Vagina (tissue), 2 donors: ENCODE measurements around the gene LAMB3. TPM values are rescaled to one million over a fixed set of nuclear protein-coding genes. Genes with fewer than 3 reads are reported as not detected.

Experiments used
- DNase-seq, 2 donors: peaks; one replicate each; pipeline ENCODE4 v3.0.0-alpha.2; 2017; ENCODE audit errors: extremely low spot score in 2 of 2
- H3K27ac ChIP-seq: fragments of 200-600 bp; sonication (generic); one replicate; pipeline ENCODE4 v1.5.1; 2019
- H3K27me3 ChIP-seq: fragments of 200-600 bp; sonication (generic); one replicate; pipeline ENCODE4 v1.5.1; 2019
- H3K36me3 ChIP-seq, 2 donors: fragments of 200-600 bp; sonication (generic); one replicate each; pipeline ENCODE4 v1.5.1; 2017 to 2019
- H3K4me1 ChIP-seq: fragments of 200-600 bp; sonication (generic); one replicate; pipeline ENCODE4 v1.5.1; 2019
- H3K4me3 ChIP-seq, 2 donors: fragments of 200-600 bp; sonication (generic); 1 replicate in 1 of 2; 2 replicates in 1 of 2; pipeline ENCODE4 v1.5.1; 2016 to 2019
- H3K9me3 ChIP-seq: fragments of 200-600 bp; sonication (generic); one replicate; pipeline ENCODE4 v1.5.1; 2019
- CTCF ChIP-seq, 3 experiments: fragments of 450-650 bp in 2 of 3; fragments of 200-600 bp in 1 of 3; sonication (generic) in 1 of 3; IDR thresholded peaks; one replicate each; pipeline ENCODE4 v1.5.1; 2017 to 2019; ENCODE audit warnings: antibody characterized with exemption in 3 of 3, mild to moderate bottlenecking in 2 of 3, moderate library complexity in 2 of 3
- POLR2A ChIP-seq, 2 donors: fragments of 450-650 bp; IDR thresholded peaks; one replicate each; pipeline ENCODE4 v1.6.1; 2017; ENCODE audit warnings: antibody characterized with exemption in 2 of 2, mild to moderate bottlenecking in 2 of 2, moderate library complexity in 2 of 2
- POLR2AphosphoS5 ChIP-seq, 2 donors: sonication (generic); formaldehyde crosslinking; IDR thresholded peaks; one replicate each; pipeline ENCODE4 v1.9.0; 2017; ENCODE audit warnings: antibody characterized with exemption in 2 of 2, mild to moderate bottlenecking in 2 of 2, low read depth in 1 of 2; ENCODE audit not compliant: insufficient read depth in 1 of 2
- intact Hi-C: fragments of 100-400 bp; cut with DNase I; formaldehyde crosslinking; loops from one replicate; pipeline ENCODE4 v1.15.1; 2023
- total RNA-seq: library from RNA; depleted of rRNA; stranded (reverse); fragments of >200 nt; gene quantifications from one replicate; pipeline ENCODE4 v1.2.3, GENCODE V29; 2016

The LAMB3 gene
- total RNA-seq, 1 donor from 2014 or later, result 68.8 TPM

GRCh38 chr1:209673631-209674417 is 21.6 kb upstream of the LAMB3 start:
- no peak for TF ChIP-seq POLR2AphosphoS5 (IDR thresholded peaks at IDR 0.05; ENCODE audit: insufficient read depth in 1 of 2, low read depth in 1 of 2)
- no peak for TF ChIP-seq CTCF (IDR thresholded peaks at IDR 0.05)
- TF ChIP-seq POLR2A (IDR thresholded peaks at IDR 0.05), result no peak
- Histone ChIP-seq H3K4me1 (peaks cover 36% of the 10 kb centered on the region), H3K9me3 (no peaks in the 10 kb centered on the region), H3K36me3 (no peaks in the 10 kb centered on the region), H3K27ac (no peak overlapping the region), H3K27me3 (no peaks in the 10 kb centered on the region), H3K4me3 (no peak overlapping the region)
- peak in 1 of 2 donors; percentile 87 for DNase-seq
- intact Hi-C loops, result no loop called here

GRCh38 chr1:209672705-209673630 is 20.7 kb upstream of the LAMB3 start:
- H3K9me3 ChIP-seq, result no peaks in the 10 kb centered on the region
- H3K27ac ChIP-seq, result no peak overlapping the region
- intact Hi-C loops, result no loop called here

GRCh38 chr1:209670441-209671082 is 18.3 kb upstream of the LAMB3 start:
- Histone ChIP-seq H3K36me3 (no peaks in the 10 kb centered on the region), H3K27ac (no peak overlapping the region), H3K27me3 (no peaks in the 10 kb centered on the region), H3K4me3 (no peak overlapping the region), H3K9me3 (no peaks in the 10 kb centered on the region), H3K4me1 (peaks cover 26% of the 10 kb centered on the region)
- DNase-seq, result peak in 1 of 2 donors; percentile 67
- intact Hi-C loops, result no loop called here
- TF ChIP-seq POLR2A (IDR thresholded peaks at IDR 0.05) (no peak), CTCF (IDR thresholded peaks at IDR 0.05) (no peak), POLR2AphosphoS5 (IDR thresholded peaks at IDR 0.05; ENCODE audit: insufficient read depth in 1 of 2, low read depth in 1 of 2) (no peak)

More at GRCh38 chr1:209672705-209673630, 20.7 kb upstream of the LAMB3 start:
- peak in 1 of 2 donors; percentile 81 for DNase-seq
- H3K36me3 ChIP-seq, result no peaks in the 10 kb centered on the region
- no peak for TF ChIP-seq CTCF (IDR thresholded peaks at IDR 0.05)
- no peak for TF ChIP-seq POLR2A (IDR thresholded peaks at IDR 0.05)
- no peak for TF ChIP-seq POLR2AphosphoS5 (IDR thresholded peaks at IDR 0.05; ENCODE audit: insufficient read depth in 1 of 2, low read depth in 1 of 2)
- H3K4me1 ChIP-seq, result peaks cover 36% of the 10 kb centered on the region
- H3K4me3 ChIP-seq, result no peak overlapping the region
- H3K27me3 ChIP-seq, result no peaks in the 10 kb centered on the region

GRCh38 chr1:209667708-209668107 is 15.5 kb upstream of the LAMB3 start:
- TF ChIP-seq POLR2A (IDR thresholded peaks at IDR 0.05) (no peak), CTCF (IDR thresholded peaks at IDR 0.05) (no peak), POLR2AphosphoS5 (IDR thresholded peaks at IDR 0.05; ENCODE audit: insufficient read depth in 1 of 2, low read depth in 1 of 2) (no peak)
- DNase-seq, result no peak
- H3K27me3 ChIP-seq, result no peaks in the 10 kb centered on the region
- no peaks in the 10 kb centered on the region for H3K4me1 ChIP-seq
- H3K4me3 ChIP-seq, result no peak overlapping the region
- no peak overlapping the region for H3K27ac ChIP-seq
- no peaks in the 10 kb centered on the region for H3K36me3 ChIP-seq
- intact Hi-C loops, result no loop called here
- H3K9me3 ChIP-seq, result no peaks in the 10 kb centered on the region
